ENCODE measurements around the gene ATL1.

ATL1 gene

DNA sequence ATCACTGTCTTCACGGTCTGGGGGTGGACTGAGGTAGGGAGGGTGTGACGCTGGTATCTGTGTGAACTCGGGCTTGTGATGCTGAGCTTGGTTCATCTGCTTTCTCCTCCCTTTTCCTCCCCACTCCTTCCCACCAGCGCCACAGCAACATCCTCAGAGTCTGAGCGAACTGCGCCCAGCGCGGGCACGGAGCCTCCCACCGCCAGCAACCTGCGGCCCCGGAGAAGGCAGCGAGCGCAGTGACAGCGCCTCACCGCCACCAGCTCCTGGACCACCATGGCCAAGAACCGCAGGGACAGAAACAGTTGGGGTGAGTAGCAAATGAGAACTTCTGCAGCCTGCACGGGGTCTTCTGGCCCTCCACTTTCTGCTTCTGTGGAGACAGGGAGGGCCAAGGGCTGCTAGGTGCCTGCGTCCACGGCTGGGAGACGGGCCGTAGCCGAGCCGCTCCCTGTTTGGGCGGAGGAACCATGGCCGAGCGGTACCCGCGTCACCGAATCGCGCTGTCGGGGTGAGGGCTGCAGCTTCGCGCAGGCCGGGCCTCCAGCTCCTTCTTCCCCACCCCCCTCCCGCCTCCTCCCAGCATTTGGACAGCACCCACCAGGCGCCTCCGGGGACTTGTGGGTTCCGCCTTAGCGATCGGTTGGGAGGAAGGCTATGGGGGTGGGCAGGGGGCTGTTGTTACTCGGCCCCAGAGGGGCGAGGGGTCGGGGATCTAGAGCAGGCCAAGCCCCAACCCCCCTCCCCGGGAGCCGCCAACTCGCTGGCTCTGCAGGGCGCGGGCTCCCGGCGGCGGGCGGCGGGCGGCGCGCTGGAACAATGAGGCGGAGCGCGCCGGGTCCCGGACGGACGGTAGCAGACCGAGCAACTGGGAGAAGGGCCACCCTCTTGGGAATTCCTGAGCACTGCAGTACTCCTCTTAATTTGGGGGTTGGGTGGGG, at the start of gene ATL1:
ATL1 (plus strand) TSS at position 156 of the 941 bp plus-strand sequence; CDS start at position 277, 121 bp downstream.
- Histone ChIP-seq H3K27ac (no peak within 1 kb of the TSS), H4K20me1 (ENCODE audit: insufficient read depth) (no peaks in the 10 kb centered on the region), H3K79me2 (ENCODE audit: insufficient read depth, low read depth) (no peaks in the 10 kb centered on the region), H3K4me3 (IDR thresholded peaks at IDR 0.05; ENCODE audit: insufficient read depth, low read depth, low read length) (no peak within 1 kb of the TSS), H3K9ac (no peak within 1 kb of the TSS), H3K27me3 (ENCODE audit: insufficient read depth, low read depth) (no peaks in the 10 kb centered on the region), H2AFZ (ENCODE audit: low read depth) (no peak within 1 kb of the TSS), H3K4me2 (no peak within 1 kb of the TSS), H3K36me3 (ENCODE audit: insufficient read depth) (no peaks in the 10 kb centered on the region), H3K4me1 (ENCODE audit: low read depth, poor library complexity, severe bottlenecking) (no peaks in the 10 kb centered on the region)
- TF ChIP-seq, protein P1, sequence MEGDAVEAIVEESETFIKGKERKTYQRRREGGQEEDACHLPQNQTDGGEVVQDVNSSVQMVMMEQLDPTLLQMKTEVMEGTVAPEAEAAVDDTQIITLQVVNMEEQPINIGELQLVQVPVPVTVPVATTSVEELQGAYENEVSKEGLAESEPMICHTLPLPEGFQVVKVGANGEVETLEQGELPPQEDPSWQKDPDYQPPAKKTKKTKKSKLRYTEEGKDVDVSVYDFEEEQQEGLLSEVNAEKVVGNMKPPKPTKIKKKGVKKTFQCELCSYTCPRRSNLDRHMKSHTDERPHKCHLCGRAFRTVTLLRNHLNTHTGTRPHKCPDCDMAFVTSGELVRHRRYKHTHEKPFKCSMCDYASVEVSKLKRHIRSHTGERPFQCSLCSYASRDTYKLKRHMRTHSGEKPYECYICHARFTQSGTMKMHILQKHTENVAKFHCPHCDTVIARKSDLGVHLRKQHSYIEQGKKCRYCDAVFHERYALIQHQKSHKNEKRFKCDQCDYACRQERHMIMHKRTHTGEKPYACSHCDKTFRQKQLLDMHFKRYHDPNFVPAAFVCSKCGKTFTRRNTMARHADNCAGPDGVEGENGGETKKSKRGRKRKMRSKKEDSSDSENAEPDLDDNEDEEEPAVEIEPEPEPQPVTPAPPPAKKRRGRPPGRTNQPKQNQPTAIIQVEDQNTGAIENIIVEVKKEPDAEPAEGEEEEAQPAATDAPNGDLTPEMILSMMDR (conservative IDR thresholded peaks at IDR 0.05; ENCODE audit: low read depth, low read length), result no peak

DNA sequence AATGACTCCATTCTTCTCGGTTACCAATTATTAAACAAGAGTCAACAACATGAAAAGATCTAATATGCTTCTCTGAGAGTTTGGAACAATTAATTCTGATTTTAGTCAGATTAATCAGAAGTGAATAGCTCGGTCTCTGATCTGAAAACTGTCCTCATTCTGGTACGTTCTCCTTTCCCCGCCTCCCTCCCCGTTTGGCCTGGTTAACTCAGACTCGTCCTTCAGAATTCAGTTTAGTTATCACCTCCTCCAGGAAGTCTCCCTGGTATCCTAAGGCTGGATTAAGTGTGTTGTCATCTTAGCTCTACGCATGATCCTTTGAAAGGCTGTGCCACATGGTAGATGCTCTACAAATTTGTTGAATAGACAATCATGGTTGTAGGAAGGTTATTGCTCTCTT, 49.8 kb upstream of the ATL1 start:
- Histone ChIP-seq H2AFZ (ENCODE audit: low read depth) (no peak overlapping the region), H3K4me1 (ENCODE audit: low read depth, poor library complexity, severe bottlenecking) (no peaks in the 10 kb centered on the region), H3K36me3 (ENCODE audit: insufficient read depth) (no peaks in the 10 kb centered on the region), H4K20me1 (ENCODE audit: insufficient read depth) (no peaks in the 10 kb centered on the region), H3K79me2 (ENCODE audit: insufficient read depth, low read depth) (peaks cover 19% of the 10 kb centered on the region; the same call in 1 of the 2 replicates), H3K9ac (no peak overlapping the region), H3K4me3 (IDR thresholded peaks at IDR 0.05; ENCODE audit: insufficient read depth, low read depth, low read length) (no peak overlapping the region), H3K4me2 (no peak overlapping the region), H3K27me3 (ENCODE audit: insufficient read depth, low read depth) (no peaks in the 10 kb centered on the region), H3K27ac (no peak overlapping the region)
- TF ChIP-seq, protein P1 (conservative IDR thresholded peaks at IDR 0.05; ENCODE audit: low read depth, low read length), result no peak

DNA sequence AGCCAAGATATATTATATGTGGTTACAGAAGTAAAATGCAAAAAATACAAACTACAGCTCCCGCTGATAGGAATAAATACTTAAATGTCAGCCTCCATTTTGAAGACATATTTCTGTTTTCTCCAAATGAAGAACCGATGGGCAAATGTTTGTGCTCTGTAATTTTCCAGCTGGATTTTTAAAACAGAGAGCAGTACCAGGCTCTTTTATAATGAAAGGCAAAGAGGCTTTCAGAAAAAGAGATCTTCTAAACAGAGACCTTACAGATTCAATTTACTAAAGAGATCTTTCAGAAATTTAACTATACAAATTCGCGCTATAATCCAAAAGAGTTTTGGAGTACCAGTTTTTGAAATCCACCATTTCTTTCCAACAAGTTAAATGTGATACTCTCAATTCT, 47.5 kb upstream of the ATL1 start:
- Histone ChIP-seq H3K4me2 (no peak overlapping the region), H3K79me2 (ENCODE audit: insufficient read depth, low read depth) (peaks cover 22% of the 10 kb centered on the region; the same call in 1 of the 2 replicates), H3K27me3 (ENCODE audit: insufficient read depth, low read depth) (no peaks in the 10 kb centered on the region), H3K27ac (no peak overlapping the region), H3K4me3 (IDR thresholded peaks at IDR 0.05; ENCODE audit: insufficient read depth, low read depth, low read length) (no peak overlapping the region), H2AFZ (ENCODE audit: low read depth) (no peak overlapping the region), H4K20me1 (ENCODE audit: insufficient read depth) (no peaks in the 10 kb centered on the region), H3K4me1 (ENCODE audit: low read depth, poor library complexity, severe bottlenecking) (no peaks in the 10 kb centered on the region), H3K36me3 (ENCODE audit: insufficient read depth) (no peaks in the 10 kb centered on the region), H3K9ac (no peak overlapping the region)
- TF ChIP-seq, protein P1 (conservative IDR thresholded peaks at IDR 0.05; ENCODE audit: low read depth, low read length), result no peak

DNA sequence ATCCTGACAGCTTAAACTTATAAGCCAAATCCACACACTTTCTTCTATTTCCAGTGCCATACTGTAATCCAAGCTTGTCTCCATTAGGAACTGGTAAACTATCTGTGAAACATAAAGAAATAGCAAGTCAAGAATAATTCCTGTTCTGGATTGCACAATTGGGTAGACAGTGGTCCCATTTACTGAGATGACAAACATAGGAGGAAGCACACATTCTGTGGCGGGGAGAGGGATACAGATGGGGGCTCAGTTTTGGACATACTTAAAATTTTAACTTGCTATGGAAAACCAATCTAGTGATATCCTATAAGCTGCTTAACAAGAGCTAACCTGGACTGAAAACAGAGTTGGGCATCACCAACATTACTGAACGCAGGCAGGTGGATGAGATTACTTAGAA, 43.9 kb upstream of the ATL1 start:
- no peak overlapping the region for H3K9ac ChIP-seq
- H4K20me1 ChIP-seq (ENCODE audit: insufficient read depth), result no peaks in the 10 kb centered on the region
- no peak overlapping the region for H3K4me3 ChIP-seq (IDR thresholded peaks at IDR 0.05; ENCODE audit: insufficient read depth, low read depth, low read length)
- H3K36me3 ChIP-seq (ENCODE audit: insufficient read depth), result no peaks in the 10 kb centered on the region
- no peak overlapping the region for H3K27ac ChIP-seq
- no peaks in the 10 kb centered on the region for H3K27me3 ChIP-seq (ENCODE audit: insufficient read depth, low read depth)
- H2AFZ ChIP-seq (ENCODE audit: low read depth), result no peak overlapping the region
- peaks cover 32% of the 10 kb centered on the region; the same call in 1 of the 2 replicates for H3K79me2 ChIP-seq (ENCODE audit: insufficient read depth, low read depth)
- TF ChIP-seq, protein P1 (conservative IDR thresholded peaks at IDR 0.05; ENCODE audit: low read depth, low read length), result no peak
- H3K4me2 ChIP-seq, result no peak overlapping the region
- H3K4me1 ChIP-seq (ENCODE audit: low read depth, poor library complexity, severe bottlenecking), result peaks cover under 1% of the 10 kb centered on the region
